Measurements from ENCODE around the gene FBXL4. TPM values are rescaled to one million over a fixed set of nuclear protein-coding genes. Genes with fewer than 3 reads are reported as not detected.

The FBXL4 gene
- polyA plus RNA-seq, 1 donor from 2014 or later: 9.7 TPM

GRCh38 chr6:98931696-98932095 is 16.1 kb downstream of the FBXL4 start:
- no peak overlapping the region for H3K27ac ChIP-seq (ENCODE audit: low read length)
- H3K36me3 ChIP-seq (ENCODE audit: insufficient read depth, low read length): no peaks in the 10 kb centered on the region
- no peaks in the 10 kb centered on the region for H3K27me3 ChIP-seq (ENCODE audit: insufficient read depth, low read depth, low read length)
- no peak overlapping the region for H2AFZ ChIP-seq (ENCODE audit: low read depth, low read length)
- H3K4me3 ChIP-seq (ENCODE audit: low read length): no peak overlapping the region
- no peaks in the 10 kb centered on the region for H3K9me3 ChIP-seq (ENCODE audit: low read length)
- no peaks in the 10 kb centered on the region for H3K9me2 ChIP-seq (ENCODE audit: insufficient read depth, low read length)
- H3K79me2 ChIP-seq (replicated peaks; ENCODE audit: insufficient read depth, low read length): peaks cover 4% of the 10 kb centered on the region
- no peaks in the 10 kb centered on the region for H4K20me1 ChIP-seq (ENCODE audit: insufficient read depth)
- H3F3A ChIP-seq (ENCODE audit: insufficient read depth, low read length, poor library complexity, severe bottlenecking): no peaks in the 10 kb centered on the region
- no peak overlapping the region for H3K4me2 ChIP-seq (ENCODE audit: low read length)
- no peak for TF ChIP-seq RAD21 (conservative IDR thresholded peaks at IDR 0.05)
- H3K9ac ChIP-seq (ENCODE audit: low read length): no peak overlapping the region

- Histone ChIP-seq H3K27me3 (ENCODE audit: insufficient read depth, low read depth, low read length) (no peaks in the 10 kb centered on the region), H3K36me3 (ENCODE audit: insufficient read depth, low read length) (no peaks in the 10 kb centered on the region), H3K9me2 (ENCODE audit: insufficient read depth, low read length) (no peaks in the 10 kb centered on the region), H3K79me2 (replicated peaks; ENCODE audit: insufficient read depth, low read length) (no peaks in the 10 kb centered on the region), H3K4me2 (ENCODE audit: low read length) (no peak overlapping the region), H3K9me3 (ENCODE audit: low read length) (no peaks in the 10 kb centered on the region), H3F3A (ENCODE audit: insufficient read depth, low read length, poor library complexity, severe bottlenecking) (no peaks in the 10 kb centered on the region), H4K20me1 (ENCODE audit: insufficient read depth) (no peaks in the 10 kb centered on the region), H3K27ac (ENCODE audit: low read length) (no peak overlapping the region), H3K4me3 (ENCODE audit: low read length) (no peak overlapping the region), H3K9ac (ENCODE audit: low read length) (no peak overlapping the region), H2AFZ (ENCODE audit: low read depth, low read length) (no peak overlapping the region)
- TF ChIP-seq SMC3 (conservative IDR thresholded peaks at IDR 0.05; ENCODE audit: poor library complexity) (no peak), EZH2 (IDR thresholded peaks at IDR 0.05; ENCODE audit: borderline replicate concordance, insufficient read depth, low read length, poor library complexity, severe bottlenecking) (no peak), TAF1 (IDR thresholded peaks at IDR 0.05; ENCODE audit: low read depth) (no peak), EP300 (conservative IDR thresholded peaks at IDR 0.05; ENCODE audit: poor library complexity, severe bottlenecking) (no peak), CTCF (IDR thresholded peaks at IDR 0.05; ENCODE audit: poor library complexity, severe bottlenecking) (no peak)
Observed at GRCh38 chr6:98929498-98930060, 18.2 kb downstream of the FBXL4 start.

GRCh38 chr6:98928688-98929087 is 19.1 kb downstream of the FBXL4 start:
- TF ChIP-seq RAD21 (conservative IDR thresholded peaks at IDR 0.05): no peak
- TF ChIP-seq REST (IDR thresholded peaks at IDR 0.05; ENCODE audit: borderline replicate concordance): no peak
- TF ChIP-seq POLR2AphosphoS5 (IDR thresholded peaks at IDR 0.05): no peak
- no peak for TF ChIP-seq CTCF (IDR thresholded peaks at IDR 0.05; ENCODE audit: poor library complexity, severe bottlenecking)
- no peak for TF ChIP-seq SMC3 (conservative IDR thresholded peaks at IDR 0.05; ENCODE audit: poor library complexity)
- no peak for TF ChIP-seq TAF1 (IDR thresholded peaks at IDR 0.05; ENCODE audit: low read depth)
- no peak for TF ChIP-seq EP300 (conservative IDR thresholded peaks at IDR 0.05; ENCODE audit: poor library complexity, severe bottlenecking)
- TF ChIP-seq EZH2 (IDR thresholded peaks at IDR 0.05; ENCODE audit: borderline replicate concordance, insufficient read depth, low read length, poor library complexity, severe bottlenecking): no peak
- TF ChIP-seq MXI1 (conservative IDR thresholded peaks at IDR 0.05; ENCODE audit: poor library complexity, severe bottlenecking): no peak
- no peaks in the 10 kb centered on the region for H3K9me3 ChIP-seq (ENCODE audit: low read length)
- H3K36me3 ChIP-seq (ENCODE audit: insufficient read depth, low read length): no peaks in the 10 kb centered on the region

More at GRCh38 chr6:98928688-98929087, 19.1 kb downstream of the FBXL4 start:
- Histone ChIP-seq H3K4me3 (ENCODE audit: low read length) (no peak overlapping the region), H3K9me2 (ENCODE audit: insufficient read depth, low read length) (no peaks in the 10 kb centered on the region), H2AFZ (ENCODE audit: low read depth, low read length) (no peak overlapping the region), H4K20me1 (ENCODE audit: insufficient read depth) (no peaks in the 10 kb centered on the region), H3K9ac (ENCODE audit: low read length) (no peak overlapping the region), H3K27me3 (ENCODE audit: insufficient read depth, low read depth, low read length) (no peaks in the 10 kb centered on the region), H3K27ac (ENCODE audit: low read length) (no peak overlapping the region), H3K4me2 (ENCODE audit: low read length) (no peak overlapping the region), H3F3A (ENCODE audit: insufficient read depth, low read length, poor library complexity, severe bottlenecking) (no peaks in the 10 kb centered on the region), H3K79me2 (replicated peaks; ENCODE audit: insufficient read depth, low read length) (no peaks in the 10 kb centered on the region)
